ENCODE data around the gene FLVCR2. TPM values are rescaled to one million over a fixed set of nuclear protein-coding genes. Genes with fewer than 3 reads are reported as not detected.

The FLVCR2 gene
- polyA plus RNA-seq, 1 of the 3 experiments (the other 2 are of a cell fraction), result 0.05 TPM

- Histone ChIP-seq H3K36me3 (replicated peaks in 1 of 2; ENCODE audit: control insufficient read depth in 1 of 2, insufficient read depth in 2 of 2, low read length in 1 of 2) (no peaks in the 10 kb centered on the region), H3K9ac (no peak overlapping the region), H3K79me2 (ENCODE audit: insufficient read depth) (no peaks in the 10 kb centered on the region), H2AFZ (ENCODE audit: low read depth) (no peak overlapping the region), H3K4me1 (ENCODE audit: control insufficient read depth in 1 of 2, insufficient read depth in 2 of 2, low read depth in 1 of 2, low read length in 1 of 2) (no peaks in the 10 kb centered on the region; a peak in 1 of 4 replicates), H3F3A (replicated peaks; ENCODE audit: insufficient read depth) (no peaks in the 10 kb centered on the region), H3K27me3 (ENCODE audit: insufficient read depth) (peaks cover 43% of the 10 kb centered on the region), H3K9me3 (no peaks in the 10 kb centered on the region), H4K20me1 (ENCODE audit: insufficient read depth) (no peaks in the 10 kb centered on the region), H3K4me3 (ENCODE audit: low read depth in 2 of 2, low read length in 1 of 2) (no peak overlapping the region), H3K27ac (ENCODE audit: low read depth in 2 of 2, low read length in 1 of 2) (no peak overlapping the region), H3K4me2 (no peak overlapping the region), H3K9me2 (no peaks in the 10 kb centered on the region)
- no peak for DNase-seq
- POLR2A ChIA-PET, result no interaction called here
- CTCF ChIA-PET, result interaction anchor here (1.7 to 1.8 kb wide), 2 partner anchors 29 to 45 kb away, joined by 5 to 8 read pairs; no protein-coding TSS in a partner anchor
- 18% methylated on average over 1 of the region's 1 CpG for WGBS (ENCODE audit: low lambda C conversion rate)
- TF ChIP-seq MAX (IDR thresholded peaks at IDR 0.05; ENCODE audit: low read depth) (no peak), NRF1 (IDR thresholded peaks at IDR 0.05; ENCODE audit: low read depth, low read length) (no peak), ZBTB33 (IDR thresholded peaks at IDR 0.05; ENCODE audit: borderline replicate concordance, low read depth) (no peak), GABPA (IDR thresholded peaks at IDR 0.05; ENCODE audit: low read depth) (no peak), FOXM1 (IDR thresholded peaks at IDR 0.05; ENCODE audit: low read depth) (no peak), EZH2phosphoT487 (IDR thresholded peaks at IDR 0.05; ENCODE audit: borderline replicate concordance, low read depth) (no peak), SIN3A (IDR thresholded peaks at IDR 0.05; ENCODE audit: borderline replicate concordance, low read depth, low read length) (no peak), CHD2 (IDR thresholded peaks at IDR 0.05; ENCODE audit: low read length, partially characterized antibody) (no peak), IRF3 (IDR thresholded peaks at IDR 0.05; ENCODE audit: low read depth, low read length) (no peak), USF2 (IDR thresholded peaks at IDR 0.05; ENCODE audit: borderline replicate concordance, low read depth, low read length) (no peak), MEF2A (IDR thresholded peaks at IDR 0.05; ENCODE audit: borderline replicate concordance, low read depth) (no peak), YY1 (IDR thresholded peaks at IDR 0.05; ENCODE audit: low read depth) (no peak), USF1 (IDR thresholded peaks at IDR 0.05; ENCODE audit: borderline replicate concordance, low read depth) (no peak), FOXJ3 (CRISPR knock-in tag; IDR thresholded peaks at IDR 0.05) (no peak)
Measured at GRCh38 chr14:75607044-75607443, 28.6 kb downstream of the FLVCR2 start.

Measured in SK-N-SH (cell line).